SK-MEL-5 (cell line): ENCODE data around the gene SMNDC1. TPM values are rescaled to one million over a fixed set of nuclear protein-coding genes. Genes with fewer than 3 reads are reported as not detected.
A peak's percentile ranks its signal among the peaks of the same experiment; 100 is the strongest.
"Not testable (repeated sequence)": the region's sequence is repeated elsewhere in the genome, so short reads cannot be mapped to it uniquely, and the experiment has no call there.

Experiments used
- DNase-seq: peaks from one replicate; pipeline ENCODE4 v3.0.0-alpha.2; 2016; ENCODE audit warnings: low read depth, low spot score
- in situ Hi-C: cut with HindIII; loops from 2 replicates; pipeline ENCODE4 v1.10.0; 2016; ENCODE audit warnings: low sequenced_read_pairs, high pct_unique_total_duplicates, low pct_unique_long_range_greater_than_20kb
- total RNA-seq: library from RNA; depleted of rRNA; stranded (reverse); fragments of >200 nt; shearing (Covaris generic); gene quantifications from 2 replicates; pipeline ENCODE4 v1.2.3, GENCODE V29; 2014

SMNDC1 gene
- total RNA-seq, 1 experiment from 2014 or later = 6.6 TPM

DNA sequence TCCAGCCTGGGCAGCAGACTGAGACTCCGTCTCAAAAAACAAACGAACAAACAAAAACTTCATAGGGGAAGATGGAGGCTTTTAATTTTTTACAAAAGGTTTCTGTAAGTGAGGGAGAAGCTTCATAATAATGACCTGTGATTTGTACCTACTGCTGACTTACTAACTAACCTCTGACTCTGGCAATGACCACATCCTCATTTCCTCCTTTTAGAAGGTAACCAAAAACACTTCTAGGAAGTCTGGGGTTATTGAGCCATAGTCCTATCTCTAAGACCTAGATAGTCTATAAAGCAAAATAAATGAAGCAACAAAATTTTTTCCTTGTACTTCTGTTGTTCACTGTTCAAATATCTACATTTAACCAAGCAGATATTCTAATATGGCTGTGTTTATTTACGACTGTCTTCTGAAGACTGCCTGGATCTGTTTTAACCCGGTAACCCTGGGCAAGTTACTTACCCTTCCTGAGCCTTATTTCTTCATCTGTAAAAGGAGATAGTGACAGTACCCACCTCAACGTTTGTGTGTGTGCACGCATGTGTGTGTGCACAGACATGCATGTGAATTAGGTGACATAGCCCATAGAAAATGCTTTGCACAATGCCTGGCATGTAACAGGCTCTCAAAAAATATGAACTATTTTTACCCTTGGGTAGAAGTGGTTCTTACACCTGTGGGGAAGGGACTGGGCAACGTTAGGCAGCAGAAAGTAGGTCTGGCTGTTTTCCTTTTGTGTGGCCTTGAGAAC lies 30.8 kb upstream of the SMNDC1 start:
- no peak for DNase-seq
- in situ Hi-C loops = loop anchor here (25.0 kb wide), 1 partner anchor 202 kb away; no protein-coding TSS in a partner anchor

- in situ Hi-C loops = loop anchor here (25.0 kb wide), 1 partner anchor 203 kb away; no protein-coding TSS in a partner anchor
Measured at GRCh38 chr10:110334061-110334656, 29.4 kb upstream of the SMNDC1 start.

GRCh38 chr10:110331226-110331795 lies 26.6 kb upstream of the SMNDC1 start:
- DNase-seq = not testable (repeated sequence)
- in situ Hi-C loops = loop anchor here (25.0 kb wide), 1 partner anchor 206 kb away; no protein-coding TSS in a partner anchor

More at GRCh38 chr10:110334061-110334656, 29.4 kb upstream of the SMNDC1 start:
- no peak for DNase-seq

DNA sequence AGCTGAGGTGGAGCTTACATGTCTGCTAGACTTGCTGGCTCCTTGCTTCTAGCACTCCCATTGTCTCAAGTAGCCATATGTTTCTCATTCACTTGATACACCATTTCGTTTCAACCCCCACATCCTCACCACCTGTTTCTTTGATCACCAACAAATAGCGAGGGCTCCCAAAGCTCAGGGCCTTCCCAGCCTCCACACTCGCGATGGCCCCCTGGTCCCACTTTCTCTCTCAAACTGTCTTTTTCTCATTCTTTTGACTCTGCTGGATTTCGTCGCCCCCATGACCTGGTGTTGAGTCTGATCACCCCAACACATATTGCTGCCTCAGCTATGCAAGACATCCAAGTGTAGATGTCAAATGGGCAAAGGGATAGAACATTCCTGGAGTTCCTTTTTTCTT lies 26.0 kb upstream of the SMNDC1 start:
- in situ Hi-C loops = loop anchor here (25.0 kb wide), 1 partner anchor 207 kb away; no protein-coding TSS in a partner anchor

DNA sequence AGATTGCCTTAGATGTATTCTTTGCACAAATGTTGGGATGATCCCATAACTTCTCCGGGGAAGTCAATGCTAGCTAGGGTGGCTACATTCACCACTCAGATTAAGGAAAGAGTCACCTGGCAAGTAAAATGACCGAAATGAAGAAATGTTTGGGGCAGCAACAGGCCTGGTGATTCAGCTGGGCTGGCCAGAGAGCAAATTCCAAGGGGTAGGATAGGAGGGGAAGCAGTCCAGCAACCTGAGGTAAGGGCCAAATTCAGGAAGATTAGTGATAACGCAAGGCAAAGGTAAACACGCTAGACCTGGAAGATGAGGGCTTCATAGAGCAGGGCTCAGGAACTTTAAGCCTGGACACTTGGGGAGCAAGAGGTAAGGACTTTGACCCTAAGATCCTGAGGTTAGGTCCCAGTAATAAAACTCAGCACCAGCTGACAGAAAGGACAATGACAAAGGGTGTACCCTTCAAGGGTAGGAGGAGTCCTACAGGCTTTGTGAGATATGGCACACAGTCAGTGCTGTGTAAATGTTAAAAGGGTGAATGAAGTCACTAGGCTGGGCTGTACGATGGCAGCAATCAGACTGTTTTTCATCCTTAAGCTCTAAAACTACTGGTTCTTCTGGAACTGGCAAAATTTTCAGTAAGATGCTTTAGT lies 22.7 kb upstream of the SMNDC1 start:
- in situ Hi-C loops = loop anchor here (25.0 kb wide), 1 partner anchor 210 kb away; no protein-coding TSS in a partner anchor
- DNase-seq = no peak

More for the DNA sequence above, 26.0 kb upstream of the SMNDC1 start:
- DNase-seq = no peak

DNA sequence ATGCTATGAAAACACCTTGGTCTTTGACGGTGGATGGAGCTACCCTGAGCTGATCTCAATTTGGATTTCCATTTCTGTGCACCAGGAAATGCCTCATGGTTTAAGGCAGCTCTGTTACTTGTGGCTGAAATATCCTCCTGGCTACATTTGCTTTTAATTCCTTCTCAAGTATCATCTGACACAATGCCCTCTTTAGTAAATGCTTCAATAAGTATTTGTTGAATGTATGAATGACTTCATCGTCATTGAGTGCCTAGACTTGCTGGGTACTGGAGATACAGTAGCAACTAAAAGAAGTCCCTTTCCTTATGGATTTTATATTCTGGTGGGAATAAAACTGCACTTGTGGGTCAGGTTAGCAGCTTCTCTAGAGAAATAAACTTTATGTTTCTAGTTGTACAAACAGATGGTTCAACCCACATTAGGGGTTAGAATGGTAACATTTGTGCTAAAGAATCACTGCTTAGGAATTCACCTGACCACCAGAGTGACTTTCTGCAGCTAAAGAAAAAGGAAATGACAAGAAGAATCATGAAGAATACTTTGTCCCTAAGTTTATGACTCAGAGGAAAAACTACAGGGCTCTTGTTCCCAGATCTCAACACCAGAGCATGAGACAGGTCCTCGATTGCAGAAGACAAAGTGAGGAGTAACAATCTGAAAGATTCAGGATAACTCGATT lies 21.8 kb upstream of the SMNDC1 start:
- in situ Hi-C loops = loop anchor here (25.0 kb wide), 1 partner anchor 211 kb away; no protein-coding TSS in a partner anchor
- DNase-seq = peak; percentile 59

DNA sequence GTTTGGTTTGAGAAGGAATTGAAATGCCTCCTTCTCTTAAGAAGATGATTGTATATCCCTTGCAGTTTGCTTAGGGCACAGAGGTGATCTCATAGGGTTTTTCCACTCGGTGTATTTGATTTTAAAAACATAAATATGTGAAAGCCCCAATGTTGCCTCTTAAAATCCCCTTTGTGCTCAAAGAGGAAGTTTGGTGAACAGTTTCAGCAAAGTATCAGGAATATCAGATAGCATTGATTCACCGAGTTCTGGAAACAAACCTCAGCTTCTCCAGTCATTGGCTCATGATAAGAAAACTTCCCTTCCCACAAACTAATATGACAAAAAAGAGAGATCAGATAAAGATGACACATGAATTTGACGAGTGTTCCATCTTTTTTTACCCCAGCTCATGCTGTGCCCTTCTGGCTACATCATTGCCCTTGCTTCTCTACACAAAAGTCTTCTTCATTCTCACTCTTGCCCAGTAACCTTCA lies 20.1 kb upstream of the SMNDC1 start:
- in situ Hi-C loops = loop anchor here (25.0 kb wide), 1 partner anchor 212 kb away; no protein-coding TSS in a partner anchor

GRCh38 chr10:110324201-110324804 lies 19.6 kb upstream of the SMNDC1 start:
- in situ Hi-C loops = no loop called here

More for the DNA sequence above, 20.1 kb upstream of the SMNDC1 start:
- DNase-seq = no peak

GRCh38 chr10:110323503-110323902 lies 18.8 kb upstream of the SMNDC1 start:
- no peak for DNase-seq
- in situ Hi-C loops = no loop called here

More at GRCh38 chr10:110324201-110324804, 19.6 kb upstream of the SMNDC1 start:
- DNase-seq = no peak

- in situ Hi-C loops = no loop called here
Measured at GRCh38 chr10:110321869-110322620, 17.3 kb upstream of the SMNDC1 start.

GRCh38 chr10:110317866-110318850 lies 13.4 kb upstream of the SMNDC1 start:
- in situ Hi-C loops = no loop called here
- DNase-seq = no peak

More at GRCh38 chr10:110321869-110322620, 17.3 kb upstream of the SMNDC1 start:
- no peak for DNase-seq

DNA sequence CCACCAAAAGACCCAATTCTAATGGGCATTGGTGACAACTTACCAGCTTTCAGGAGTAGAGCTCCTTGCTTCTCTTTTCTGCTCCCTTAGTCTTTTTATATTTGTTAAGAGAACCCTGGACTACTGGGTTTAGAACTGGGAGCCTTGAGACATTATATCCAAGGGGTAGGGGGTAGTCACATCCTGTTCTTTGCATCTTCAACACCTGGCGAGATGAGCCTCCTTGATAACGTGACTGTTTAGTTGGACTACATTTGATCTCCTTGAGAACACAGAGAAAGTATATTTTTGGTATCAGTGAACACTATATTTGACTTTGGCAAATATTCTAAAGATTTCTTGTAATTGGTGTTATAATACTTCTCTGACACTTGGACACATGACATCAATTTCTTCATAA lies 9.0 kb upstream of the SMNDC1 start:
- DNase-seq = no peak
- in situ Hi-C loops = no loop called here

GRCh38 chr10:110312206-110312605 lies 7.5 kb upstream of the SMNDC1 start:
- in situ Hi-C loops = no loop called here
- no peak for DNase-seq

DNA sequence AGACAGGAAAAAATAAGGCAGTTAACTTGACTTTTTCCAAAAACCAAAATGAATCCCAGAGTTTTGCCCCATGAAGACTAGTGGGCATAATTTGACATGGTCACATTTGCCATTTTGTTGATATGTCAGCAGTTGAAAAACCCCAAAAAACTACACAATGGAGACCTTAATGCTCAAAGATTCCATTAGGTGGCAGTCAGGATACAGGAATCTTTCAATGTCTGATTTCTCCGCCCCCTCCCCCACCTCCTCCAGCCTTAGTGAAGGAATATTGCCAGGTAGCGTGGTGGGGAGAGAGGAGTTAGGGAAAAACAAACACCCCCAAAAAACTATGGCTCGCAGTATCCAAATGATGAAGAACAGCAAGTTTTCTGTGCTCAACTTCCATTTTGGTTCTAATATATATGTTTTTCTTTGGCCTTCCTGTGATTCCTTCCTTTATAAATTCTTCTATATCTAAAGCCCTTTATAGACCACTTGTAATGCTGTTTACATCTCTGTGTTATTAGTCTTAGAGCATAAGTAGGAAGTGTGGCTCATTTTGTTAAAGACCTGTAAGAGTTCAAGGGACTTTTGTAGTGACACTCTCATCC lies 6.7 kb upstream of the SMNDC1 start:
- in situ Hi-C loops = no loop called here

DNA sequence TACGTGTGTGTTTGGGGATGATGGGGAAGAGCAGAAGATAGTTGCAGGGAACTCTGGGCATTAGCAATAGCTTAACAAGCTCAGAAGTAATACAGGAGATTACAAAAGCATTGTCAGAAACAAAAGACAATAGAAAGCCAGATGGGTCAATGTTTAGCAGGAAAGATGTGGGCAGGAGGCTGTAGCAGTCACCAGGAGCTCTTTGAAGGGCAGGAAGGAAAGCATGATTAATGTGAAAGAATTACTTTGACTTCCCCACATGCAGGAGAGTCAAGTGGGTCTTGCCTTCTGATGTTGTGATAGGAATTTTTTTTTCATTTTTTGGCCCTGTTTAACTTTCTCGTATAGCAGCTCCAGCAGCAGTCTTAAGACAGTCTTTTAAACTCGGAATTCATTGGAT lies 6.0 kb upstream of the SMNDC1 start:
- DNase-seq = no peak
- in situ Hi-C loops = no loop called here

More for the DNA sequence above, 6.7 kb upstream of the SMNDC1 start:
- peak; percentile 72 for DNase-seq
